Loucy (cell line): ENCODE data around the gene NBEAL2.

Experiments used
- CTCF ChIP-seq: fragments of 200-600 bp; sonication (generic); conservative IDR thresholded peaks from 2 replicates; pipeline ENCODE4 v1.5.1; 2014; ENCODE audit warnings: mild to moderate bottlenecking, antibody characterized with exemption, low read length
- EZH2phosphoT487 ChIP-seq: fragments of 200-600 bp; IDR thresholded peaks from 2 replicates; pipeline ENCODE4 v1.6.1; 2018; ENCODE audit warnings: antibody characterized with exemption, mild to moderate bottlenecking, moderate library complexity, borderline replicate concordance

- TF ChIP-seq CTCF = no peak
- TF ChIP-seq EZH2phosphoT487 = no peak
These were observed 7.7 kb upstream of the NBEAL2 start for GRCh38 chr3:46971742-46972141.
